ENCODE data around the gene KLK15.

Gene KLK15

GRCh38 chr19:50875795-50876422 lies 42.5 kb upstream of the KLK15 start:
- in situ Hi-C loops (cut with MboI; ENCODE audit: low pct_unique_long_range_greater_than_20kb, low sequenced_read_pairs, unreplicated experiment), result no loop called here
- TF ChIP-seq CTCF (IDR thresholded peaks at IDR 0.05; ENCODE audit: extremely low read depth, insufficient read depth, missing control alignments), result no peak
- peak; percentile 67 for DNase-seq (ENCODE audit: low spot score)

- in situ Hi-C loops (cut with MboI; ENCODE audit: low pct_unique_long_range_greater_than_20kb, low sequenced_read_pairs, unreplicated experiment), result no loop called here
Measured at GRCh38 chr19:50874211-50874610, 40.8 kb upstream of the KLK15 start.

GRCh38 chr19:50873056-50873455 lies 39.7 kb upstream of the KLK15 start, which contains the start of gene KLK2:
TSS of gene KLK2 (plus strand) at chr19:50873439. CDS start at chr19:50873474, 35 bp downstream.
- TF ChIP-seq CTCF (IDR thresholded peaks at IDR 0.05; ENCODE audit: extremely low read depth, insufficient read depth, missing control alignments), result no peak
- DNase-seq (ENCODE audit: low spot score), result no peak
- in situ Hi-C loops (cut with MboI; ENCODE audit: low pct_unique_long_range_greater_than_20kb, low sequenced_read_pairs, unreplicated experiment), result no loop called here

More at GRCh38 chr19:50874211-50874610, 40.8 kb upstream of the KLK15 start:
- DNase-seq (ENCODE audit: low spot score), result no peak
- TF ChIP-seq CTCF (IDR thresholded peaks at IDR 0.05; ENCODE audit: extremely low read depth, insufficient read depth, missing control alignments), result no peak

- peak; percentile 17 for TF ChIP-seq CTCF (IDR thresholded peaks at IDR 0.05; ENCODE audit: extremely low read depth, insufficient read depth, missing control alignments)
- in situ Hi-C loops (cut with MboI; ENCODE audit: low pct_unique_long_range_greater_than_20kb, low sequenced_read_pairs, unreplicated experiment), result no loop called here
- no peak for DNase-seq (ENCODE audit: low spot score)
Measured at GRCh38 chr19:50870417-50871089, 37.2 kb upstream of the KLK15 start.

GRCh38 chr19:50869479-50869878 lies 36.1 kb upstream of the KLK15 start:
- TF ChIP-seq CTCF (IDR thresholded peaks at IDR 0.05; ENCODE audit: extremely low read depth, insufficient read depth, missing control alignments), result no peak
- DNase-seq (ENCODE audit: low spot score), result no peak
- in situ Hi-C loops (cut with MboI; ENCODE audit: low pct_unique_long_range_greater_than_20kb, low sequenced_read_pairs, unreplicated experiment), result no loop called here

GRCh38 chr19:50861496-50862286 lies 28.3 kb upstream of the KLK15 start:
- no peak for DNase-seq (ENCODE audit: low spot score)
- TF ChIP-seq CTCF (IDR thresholded peaks at IDR 0.05; ENCODE audit: extremely low read depth, insufficient read depth, missing control alignments), result no peak
- in situ Hi-C loops (cut with MboI; ENCODE audit: low pct_unique_long_range_greater_than_20kb, low sequenced_read_pairs, unreplicated experiment), result no loop called here

Data from GM13977 (cell line).